ENCODE measurements around the gene SPATA45.

Gene SPATA45

DNA sequence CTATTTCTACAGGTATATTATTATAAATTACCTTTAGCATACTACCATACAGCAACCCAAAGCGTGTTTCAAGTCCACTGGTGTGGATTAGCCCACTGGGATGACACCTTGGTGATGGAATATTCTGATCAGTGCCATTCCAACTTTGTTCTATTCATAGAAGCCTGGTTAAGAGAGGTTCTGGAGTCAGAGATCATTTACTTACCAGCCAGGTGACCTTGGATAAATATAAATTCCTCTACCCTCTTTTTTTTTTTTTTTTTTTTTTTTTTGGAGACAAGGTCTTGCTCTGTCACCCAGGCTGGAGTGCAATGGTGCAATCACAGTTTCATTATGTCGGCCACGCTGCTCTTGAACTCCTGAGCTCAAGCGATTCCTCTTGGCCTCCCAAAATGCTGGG lies at the start of gene SPATA45:
Gene SPATA45 (minus strand): TSS at position 101 of the 400 bp plus-strand sequence. CDS start 11,500 bp downstream, outside the sequence.
- no peak within 1 kb of the TSS for H3K4me3 ChIP-seq (ENCODE audit: control insufficient read depth, low read depth, low read length)
- TF ChIP-seq CTCF (IDR thresholded peaks at IDR 0.05; ENCODE audit: control insufficient read depth, insufficient read depth, low read depth, low read length, missing control alignments) = no peak
- no peak for DNase-seq (ENCODE audit: low read depth)

DNA sequence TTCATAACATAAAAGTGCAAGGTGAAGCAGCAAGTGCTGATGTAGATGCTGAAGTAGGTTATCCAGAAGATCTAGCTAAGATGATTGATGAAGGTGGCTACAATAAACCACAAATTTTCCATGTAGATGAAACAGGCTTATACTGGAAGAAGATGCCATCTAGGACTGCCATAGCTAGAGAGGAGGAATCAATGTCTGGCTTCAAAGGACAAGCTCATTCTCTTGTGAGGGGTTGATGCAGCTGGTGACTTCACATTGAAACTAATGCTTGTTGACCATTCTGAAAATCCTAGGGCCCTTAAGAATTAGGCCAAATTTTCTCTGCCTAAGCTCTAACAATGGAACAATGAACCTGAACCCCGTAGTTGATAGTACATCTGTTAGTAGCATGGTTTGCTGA lies 44.7 kb upstream of the SPATA45 start:
- H3K4me3 ChIP-seq (ENCODE audit: control insufficient read depth, low read depth, low read length) = no peak overlapping the region
- DNase-seq (ENCODE audit: low read depth) = no peak

GRCh38 chr1:212884592-212884991 lies 37.1 kb upstream of the SPATA45 start:
- H3K4me3 ChIP-seq (ENCODE audit: control insufficient read depth, low read depth, low read length) = no peak overlapping the region
- DNase-seq (ENCODE audit: low read depth) = no peak
- no peak for TF ChIP-seq CTCF (IDR thresholded peaks at IDR 0.05; ENCODE audit: control insufficient read depth, insufficient read depth, low read depth, low read length, missing control alignments)

More for the DNA sequence above, 44.7 kb upstream of the SPATA45 start:
- no peak for TF ChIP-seq CTCF (IDR thresholded peaks at IDR 0.05; ENCODE audit: control insufficient read depth, insufficient read depth, low read depth, low read length, missing control alignments)

DNA sequence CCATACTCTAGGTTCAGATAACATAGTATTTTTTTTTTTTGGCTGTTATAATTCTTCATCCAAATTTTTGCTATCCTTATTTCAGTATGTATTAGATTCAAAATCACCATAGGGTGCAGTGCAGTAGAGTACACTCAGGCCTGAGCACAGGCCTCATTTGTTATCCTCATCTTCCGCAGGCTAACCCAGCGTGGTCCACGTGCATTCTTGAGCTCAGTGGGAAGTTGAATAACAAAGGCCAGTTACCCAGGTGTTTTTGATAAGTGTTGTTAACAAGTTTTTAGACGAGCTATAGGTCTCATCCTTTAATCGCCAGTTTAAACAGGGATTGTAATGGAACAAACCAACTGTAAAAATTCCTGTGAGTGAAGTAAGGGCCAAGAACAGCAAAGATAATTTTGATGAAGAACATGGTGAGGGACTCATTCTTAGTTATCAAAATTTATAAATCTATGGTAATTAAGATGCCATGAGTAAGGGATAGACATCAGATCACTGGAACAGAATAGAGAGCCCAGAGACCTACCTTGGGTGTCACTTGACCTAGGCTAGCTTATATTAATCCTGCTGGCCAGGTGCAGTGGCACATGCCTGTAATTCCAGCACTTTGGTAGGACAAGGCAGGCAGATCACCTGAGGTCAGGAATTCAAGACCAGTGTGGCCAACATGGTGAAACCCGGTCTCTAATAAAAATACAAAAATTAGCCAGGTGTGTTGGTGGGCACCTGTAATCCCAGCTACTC lies 32.7 kb upstream of the SPATA45 start:
- TF ChIP-seq CTCF (IDR thresholded peaks at IDR 0.05; ENCODE audit: control insufficient read depth, insufficient read depth, low read depth, low read length, missing control alignments) = no peak
- no peak for DNase-seq (ENCODE audit: low read depth)
- H3K4me3 ChIP-seq (ENCODE audit: control insufficient read depth, low read depth, low read length) = no peak overlapping the region

DNA sequence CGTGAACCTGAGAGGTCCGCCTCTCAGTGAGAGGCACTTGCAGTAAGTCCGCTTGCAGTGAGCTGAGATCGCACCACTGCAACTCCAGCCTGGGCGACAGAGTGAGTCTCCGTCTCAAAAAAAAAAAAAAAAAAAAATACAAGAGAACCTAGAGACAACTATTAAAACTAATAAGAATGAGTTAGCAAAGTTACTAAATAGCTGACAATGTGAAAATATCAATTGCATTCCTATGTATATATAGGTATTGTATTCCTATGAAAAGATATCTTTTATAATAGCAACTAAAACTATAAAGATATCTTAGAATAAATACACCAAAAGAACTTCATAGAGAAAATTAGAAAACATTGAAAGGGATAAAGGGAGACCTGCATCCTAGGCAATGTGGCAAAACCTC lies 31.0 kb upstream of the SPATA45 start:
- no peak for TF ChIP-seq CTCF (IDR thresholded peaks at IDR 0.05; ENCODE audit: control insufficient read depth, insufficient read depth, low read depth, low read length, missing control alignments)

DNA sequence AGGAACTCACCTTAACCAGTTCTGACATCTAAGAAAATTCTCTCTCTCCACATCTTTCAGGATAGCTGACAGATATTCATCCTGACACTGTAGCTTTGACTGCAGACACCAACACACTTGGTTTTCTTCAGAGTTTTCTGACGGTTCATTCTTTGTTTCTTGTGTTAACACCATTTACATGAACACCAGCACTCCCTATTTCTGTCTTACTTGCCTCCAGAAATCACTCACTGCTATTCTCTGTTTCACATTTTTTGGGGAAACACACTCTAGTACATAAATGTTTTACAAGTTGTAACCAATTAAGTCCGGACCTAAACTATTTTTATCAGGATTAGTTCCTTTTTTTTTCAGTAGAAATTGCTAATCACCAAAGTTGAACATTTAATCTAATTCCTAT lies 26.1 kb upstream of the SPATA45 start:
- no peak for TF ChIP-seq CTCF (IDR thresholded peaks at IDR 0.05; ENCODE audit: control insufficient read depth, insufficient read depth, low read depth, low read length, missing control alignments)
- no peak overlapping the region for H3K4me3 ChIP-seq (ENCODE audit: control insufficient read depth, low read depth, low read length)
- no peak for DNase-seq (ENCODE audit: low read depth)

More for the DNA sequence above, 31.0 kb upstream of the SPATA45 start:
- no peak overlapping the region for H3K4me3 ChIP-seq (ENCODE audit: control insufficient read depth, low read depth, low read length)
- DNase-seq (ENCODE audit: low read depth) = no peak

All from AG09309 (cell line).